Chondrocyte (in vitro differentiated cells): ENCODE measurements around the gene CNNM4. TPM values are rescaled to one million over a fixed set of nuclear protein-coding genes. Genes with fewer than 3 reads are reported as not detected.

Experiments used
- DNase-seq: peaks from one replicate; pipeline ENCODE4 v3.0.0; 2021; ENCODE audit warnings: mixed read lengths, low spot score
- H3K27ac Mint-ChIP-seq: one replicate; pipeline ENCODE4 v1.8.0; 2021; ENCODE audit warnings: mild to moderate bottlenecking, moderate library complexity, mixed read lengths; ENCODE audit not compliant: unreplicated experiment
- H3K27me3 Mint-ChIP-seq: 2 replicates; pipeline ENCODE4 v1.8.0; 2021; ENCODE audit warnings: low read depth, mixed read lengths
- H3K36me3 Mint-ChIP-seq: 2 replicates; pipeline ENCODE4 v1.8.0; 2021; ENCODE audit warnings: low read depth, mixed read lengths
- H3K4me1 Mint-ChIP-seq: 2 replicates; pipeline ENCODE4 v1.8.0; 2021; ENCODE audit warnings: low read depth, mild to moderate bottlenecking, mixed read lengths
- H3K4me3 Mint-ChIP-seq: one replicate; pipeline ENCODE4 v1.8.0; 2021; ENCODE audit warnings: mild to moderate bottlenecking, moderate library complexity, mixed read lengths; ENCODE audit not compliant: unreplicated experiment
- H3K9me3 Mint-ChIP-seq: 2 replicates; pipeline ENCODE4 v1.8.0; 2021; ENCODE audit warnings: low read depth, mixed read lengths
- CTCF ChIP-seq: fragments of 200-600 bp; sonication (generic); IDR thresholded peaks from 2 replicates; pipeline ENCODE4 v1.5.0; 2021; ENCODE audit warnings: antibody characterized with exemption, mild to moderate bottlenecking, moderate library complexity
- total RNA-seq: library from RNA; stranded (reverse); gene quantifications from 3 replicates; pipeline ENCODE4 v1.2.1, GENCODE V29; 2021

CNNM4 gene
- total RNA-seq, 1 donor from 2014 or later, result 7.6 TPM

- DNase-seq, result no peak
- H3K9me3 Mint-ChIP-seq, result no peaks in the 10 kb centered on the region
- no peak for TF ChIP-seq CTCF
- no peaks in the 10 kb centered on the region for H3K27me3 Mint-ChIP-seq
- H3K4me1 Mint-ChIP-seq, result peaks cover 30% of the 10 kb centered on the region
- peak overlapping the region; percentile 81 for H3K4me3 Mint-ChIP-seq
- peaks cover 14% of the 10 kb centered on the region for H3K36me3 Mint-ChIP-seq
- H3K27ac Mint-ChIP-seq, result peak overlapping the region; percentile 76
Measured at GRCh38 chr2:96856776-96857666, 96.3 kb downstream of the CNNM4 start.

- TF ChIP-seq CTCF, result peak; percentile 84
- Mint-ChIP-seq H3K27ac (peak within 1 kb of the TSS; percentile 83), H3K9me3 (no peaks in the 10 kb centered on the region), H3K36me3 (peaks cover 14% of the 10 kb centered on the region), H3K27me3 (no peaks in the 10 kb centered on the region), H3K4me3 (peak within 1 kb of the TSS; percentile 81), H3K4me1 (peaks cover 30% of the 10 kb centered on the region)
- peak; percentile 97 for DNase-seq
Measured at GRCh38 chr2:96857667-96858372, 97.1 kb downstream of the CNNM4 start, which contains the start of gene ANKRD39. TSS of gene ANKRD39 (minus strand) at chr2:96858016. CDS start at chr2:96857987, 29 bp downstream.

GRCh38 chr2:96859099-96859649 lies 98.5 kb downstream of the CNNM4 start:
- TF ChIP-seq CTCF, result no peak
- Mint-ChIP-seq H3K4me1 (peaks cover 30% of the 10 kb centered on the region), H3K4me3 (peak overlapping the region; percentile 72), H3K9me3 (no peaks in the 10 kb centered on the region), H3K36me3 (peaks cover 17% of the 10 kb centered on the region), H3K27me3 (no peaks in the 10 kb centered on the region), H3K27ac (peak overlapping the region; percentile 83)
- no peak for DNase-seq

- peaks cover 17% of the 10 kb centered on the region for H3K36me3 Mint-ChIP-seq
- H3K4me3 Mint-ChIP-seq, result peak overlapping the region; percentile 72
- peaks cover 30% of the 10 kb centered on the region for H3K4me1 Mint-ChIP-seq
- peak overlapping the region; percentile 83 for H3K27ac Mint-ChIP-seq
- no peaks in the 10 kb centered on the region for H3K27me3 Mint-ChIP-seq
- TF ChIP-seq CTCF, result no peak
- no peaks in the 10 kb centered on the region for H3K9me3 Mint-ChIP-seq
- DNase-seq, result no peak
Measured at GRCh38 chr2:96859681-96860064, 99.0 kb downstream of the CNNM4 start.
